Trophoblast cell (in vitro differentiated cells and primary cell): ENCODE data around the gene RBPJ.

ENCODE experiments used
- DNase-seq, 2 donors: peaks; one replicate each; pipeline ENCODE4 v3.0.0-alpha.2; 2016
- H2AFZ ChIP-seq: 2 replicates; pipeline ENCODE4 v1.6.1; 2013; ENCODE audit warnings: low read length, moderate library complexity, mild to moderate bottlenecking; ENCODE audit not compliant: insufficient read depth, poor library complexity
- H2AK5ac ChIP-seq: 2 replicates; pipeline ENCODE4 v1.6.1; 2013; ENCODE audit warnings: mild to moderate bottlenecking, low read length
- H2BK120ac ChIP-seq: 2 replicates; pipeline ENCODE4 v1.6.1; 2013; ENCODE audit warnings: low read length, mild to moderate bottlenecking, moderate library complexity; ENCODE audit not compliant: insufficient read depth, poor library complexity
- H2BK12ac ChIP-seq: 2 replicates; pipeline ENCODE4 v1.6.1; 2013; ENCODE audit warnings: mild to moderate bottlenecking, low read length, moderate library complexity
- H2BK5ac ChIP-seq: 2 replicates; pipeline ENCODE4 v1.6.1; 2013; ENCODE audit warnings: low read length, low read depth, moderate library complexity, mild to moderate bottlenecking; ENCODE audit not compliant: poor library complexity
- H3K14ac ChIP-seq: 2 replicates; pipeline ENCODE4 v1.6.1; 2013; ENCODE audit warnings: mild to moderate bottlenecking, low read length
- H3K18ac ChIP-seq: 2 replicates; pipeline ENCODE4 v1.6.1; 2013; ENCODE audit warnings: mild to moderate bottlenecking, low read length
- H3K23ac ChIP-seq: 2 replicates; pipeline ENCODE4 v1.6.1; 2013; ENCODE audit warnings: low read length
- H3K27ac ChIP-seq: 2 replicates; pipeline ENCODE4 v1.5.1; 2013; ENCODE audit warnings: low read depth, mild to moderate bottlenecking, inconsistent platforms, low read length, moderate library complexity
- H3K27me3 ChIP-seq: 2 replicates; pipeline ENCODE4 v1.6.1; 2013; ENCODE audit warnings: inconsistent platforms, mild to moderate bottlenecking, low read length, moderate library complexity; ENCODE audit not compliant: insufficient read depth
- H3K36me3 ChIP-seq, 2 experiments: 1 replicate in 1 of 2; 2 replicates in 1 of 2; pipeline ENCODE4 v1.6.1; 2013; ENCODE audit warnings: low read length in 2 of 2, mild to moderate bottlenecking in 2 of 2, moderate library complexity in 1 of 2; ENCODE audit not compliant: insufficient read depth in 2 of 2, control insufficient read depth in 1 of 2
- H3K4ac ChIP-seq: 2 replicates; pipeline ENCODE4 v1.6.1; 2013; ENCODE audit warnings: low read depth, mild to moderate bottlenecking, low read length, moderate library complexity
- H3K4me1 ChIP-seq, 2 experiments: 1 replicate in 1 of 2; 2 replicates in 1 of 2; pipeline ENCODE4 v1.6.1; 2013; ENCODE audit warnings: low read length in 2 of 2, mild to moderate bottlenecking in 2 of 2, moderate library complexity in 1 of 2; ENCODE audit not compliant: insufficient read depth in 2 of 2, control insufficient read depth in 1 of 2
- H3K4me2 ChIP-seq: 2 replicates; pipeline ENCODE4 v1.6.1; 2013; ENCODE audit warnings: inconsistent platforms, mild to moderate bottlenecking, low read length, moderate library complexity
- H3K4me3 ChIP-seq: 2 replicates; pipeline ENCODE4 v1.5.1; 2013; ENCODE audit warnings: mild to moderate bottlenecking, low read depth, low read length, inconsistent platforms
- H3K79me1 ChIP-seq: one replicate; pipeline ENCODE4 v1.6.1; 2013; ENCODE audit warnings: low read length
- H3K79me2 ChIP-seq: 2 replicates; pipeline ENCODE4 v1.6.1; 2013; ENCODE audit warnings: low read length, mild to moderate bottlenecking; ENCODE audit not compliant: control insufficient read depth, insufficient read depth, poor library complexity
- H3K9ac ChIP-seq: 2 replicates; pipeline ENCODE4 v1.6.1; 2013; ENCODE audit warnings: mild to moderate bottlenecking, low read length
- H3K9me3 ChIP-seq: 2 replicates; pipeline ENCODE4 v1.6.1; 2013; ENCODE audit warnings: low read depth, mild to moderate bottlenecking, control low read depth, inconsistent platforms, low read length; ENCODE audit not compliant: insufficient read depth
- H4K12ac ChIP-seq: 2 replicates; pipeline ENCODE4 v1.6.1; 2013; ENCODE audit warnings: low read depth, mild to moderate bottlenecking, low read length, moderate library complexity
- H4K8ac ChIP-seq: 2 replicates; pipeline ENCODE4 v1.6.1; 2013; ENCODE audit warnings: low read depth, mild to moderate bottlenecking, low read length, moderate library complexity
- H4K91ac ChIP-seq: one replicate; pipeline ENCODE4 v1.6.1; 2013; ENCODE audit warnings: low read depth, mild to moderate bottlenecking, low read length, moderate library complexity
- WGBS: extraction: QIAGEN DNeasy Blood & Tissue Kit; methylation state at CpG from one replicate; pipeline ENCODE4 v1.1.7; 2013; ENCODE audit warnings: missing lambda C conversion rate; ENCODE audit not compliant: insufficient read length, insufficient coverage; ENCODE audit errors: extremely low coverage; 5-methylcytosine and 5-hydroxymethylcytosine counted together

The RBPJ gene

DNA sequence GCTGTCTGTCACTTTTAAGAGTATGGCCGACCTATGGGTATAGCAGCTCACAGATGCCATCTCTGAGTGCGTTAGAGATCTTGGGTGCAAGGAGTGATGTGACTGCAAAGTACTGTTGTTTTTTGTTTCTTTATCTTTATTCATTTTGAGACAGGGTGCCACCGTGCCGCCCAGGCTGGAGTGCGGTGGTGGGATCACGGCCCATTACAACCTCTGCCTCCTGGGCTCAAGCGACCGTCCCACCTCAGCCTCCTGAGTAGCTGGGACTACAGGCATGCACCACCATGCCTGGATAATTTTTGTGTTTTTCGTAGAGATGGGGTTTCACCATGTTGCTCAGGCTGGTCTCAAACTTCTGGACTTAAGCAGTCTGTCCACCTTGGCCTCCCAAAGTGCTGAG, 98.0 kb downstream of the RBPJ start:
- H3K23ac ChIP-seq, result no peak overlapping the region

DNA sequence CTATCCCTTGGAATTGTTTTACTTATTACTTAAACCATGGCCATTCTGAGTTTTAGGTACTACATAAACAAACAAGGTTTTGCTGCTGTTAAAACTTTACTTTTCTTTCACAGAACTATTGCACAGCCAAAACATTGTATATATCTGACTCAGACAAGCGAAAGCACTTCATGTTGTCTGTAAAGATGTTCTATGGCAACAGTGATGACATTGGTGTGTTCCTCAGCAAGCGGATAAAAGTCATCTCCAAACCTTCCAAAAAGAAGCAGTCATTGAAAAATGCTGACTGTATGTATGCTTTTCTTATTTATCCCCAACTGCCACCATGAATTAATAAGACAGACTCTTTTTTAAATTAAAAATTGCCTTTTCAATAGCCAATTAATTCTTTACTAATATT, 99.6 kb downstream of the RBPJ start:
- DNase-seq, result no peak
- no peak overlapping the region for H2AK5ac ChIP-seq
- H3K9ac ChIP-seq, result no peak overlapping the region
- H3K23ac ChIP-seq, result no peak overlapping the region
- H3K36me3 ChIP-seq, result peaks cover 6 to 7% of the 10 kb centered on the region in 2 experiments
- H3K4ac ChIP-seq, result no peak overlapping the region
- WGBS, result no CpG with 5 or more reads among the region's 2 CpGs
- H4K12ac ChIP-seq, result no peak overlapping the region
- H3K79me1 ChIP-seq, result no peaks in the 10 kb centered on the region
- no peak overlapping the region for H2BK5ac ChIP-seq
- no peaks in the 10 kb centered on the region for H3K79me2 ChIP-seq
- H3K4me1 ChIP-seq, result no peaks in the 10 kb centered on the region
- H3K18ac ChIP-seq, result no peak overlapping the region
- no peak overlapping the region for H2BK120ac ChIP-seq
- no peak overlapping the region for H4K91ac ChIP-seq
- H3K9me3 ChIP-seq, result no peaks in the 10 kb centered on the region
- no peak overlapping the region for H3K27ac ChIP-seq
- H2AFZ ChIP-seq, result no peak overlapping the region
- no peak overlapping the region for H3K4me2 ChIP-seq
- H4K8ac ChIP-seq, result no peak overlapping the region
- no peak overlapping the region for H3K4me3 ChIP-seq
- H3K27me3 ChIP-seq, result no peaks in the 10 kb centered on the region
- H3K14ac ChIP-seq, result no peak overlapping the region
- no peak overlapping the region for H2BK12ac ChIP-seq

More for the DNA sequence above, 98.0 kb downstream of the RBPJ start:
- H3K9ac ChIP-seq, result no peak overlapping the region
- no peak overlapping the region for H4K8ac ChIP-seq
- H4K91ac ChIP-seq, result no peak overlapping the region
- no peak overlapping the region for H3K4me2 ChIP-seq
- no peak overlapping the region for H2AFZ ChIP-seq
- H3K18ac ChIP-seq, result no peak overlapping the region
- H3K27me3 ChIP-seq, result no peaks in the 10 kb centered on the region
- no peaks in the 10 kb centered on the region for H3K79me2 ChIP-seq
- H3K79me1 ChIP-seq, result no peaks in the 10 kb centered on the region
- H3K9me3 ChIP-seq, result no peaks in the 10 kb centered on the region
- no peaks in the 10 kb centered on the region for H3K4me1 ChIP-seq
- no peak overlapping the region for H4K12ac ChIP-seq
- H2BK120ac ChIP-seq, result no peak overlapping the region
- no peak overlapping the region for H2AK5ac ChIP-seq
- no peak overlapping the region for H2BK12ac ChIP-seq
- no peak overlapping the region for H3K14ac ChIP-seq
- H3K4ac ChIP-seq, result no peak overlapping the region
- no peak overlapping the region for H3K4me3 ChIP-seq
- DNase-seq, result no peak
- peaks cover 2 to 3% of the 10 kb centered on the region in 2 experiments for H3K36me3 ChIP-seq
- H2BK5ac ChIP-seq, result no peak overlapping the region
- WGBS, result no CpG with 5 or more reads among the region's 9 CpGs
- H3K27ac ChIP-seq, result no peak overlapping the region

DNA sequence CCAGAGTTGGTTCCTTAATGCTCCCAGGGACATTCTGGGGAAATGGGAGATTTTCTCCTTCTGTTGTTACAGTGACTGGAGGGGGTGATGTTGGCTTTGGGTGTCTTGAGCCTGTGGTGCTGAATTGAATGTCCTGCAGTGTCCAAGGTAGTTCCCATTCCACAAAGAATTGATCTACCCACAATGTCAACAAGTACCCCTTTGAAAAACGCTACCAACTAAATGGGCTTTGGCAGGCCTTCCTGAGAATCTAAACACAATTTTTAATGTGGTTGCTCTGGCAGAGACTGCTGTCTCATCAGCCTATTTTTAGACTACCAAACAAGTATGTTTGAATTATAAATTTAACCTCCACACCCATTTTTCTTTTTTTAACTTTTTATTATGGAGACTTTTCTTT, 100.1 kb downstream of the RBPJ start:
- no peak overlapping the region for H3K27ac ChIP-seq
- no peak overlapping the region for H4K12ac ChIP-seq
- H3K18ac ChIP-seq, result no peak overlapping the region
- WGBS, result no CpG with 5 or more reads among the region's 1 CpG
- no peak overlapping the region for H3K9ac ChIP-seq
- no peak overlapping the region for H2BK12ac ChIP-seq
- no peak overlapping the region for H4K8ac ChIP-seq
- no peaks in the 10 kb centered on the region for H3K4me1 ChIP-seq
- H3K23ac ChIP-seq, result no peak overlapping the region
- no peaks in the 10 kb centered on the region for H3K79me1 ChIP-seq
- H4K91ac ChIP-seq, result no peak overlapping the region
- no peaks in the 10 kb centered on the region for H3K79me2 ChIP-seq
- H3K14ac ChIP-seq, result no peak overlapping the region
- no peak overlapping the region for H3K4me3 ChIP-seq
- H3K4me2 ChIP-seq, result no peak overlapping the region
- H3K4ac ChIP-seq, result no peak overlapping the region
- no peaks in the 10 kb centered on the region for H3K27me3 ChIP-seq
- H2BK120ac ChIP-seq, result no peak overlapping the region
- H2BK5ac ChIP-seq, result no peak overlapping the region
- peaks cover 6 to 7% of the 10 kb centered on the region in 2 experiments for H3K36me3 ChIP-seq
- no peak overlapping the region for H2AFZ ChIP-seq
- no peak overlapping the region for H2AK5ac ChIP-seq
- no peak for DNase-seq
- H3K9me3 ChIP-seq, result no peaks in the 10 kb centered on the region

DNA sequence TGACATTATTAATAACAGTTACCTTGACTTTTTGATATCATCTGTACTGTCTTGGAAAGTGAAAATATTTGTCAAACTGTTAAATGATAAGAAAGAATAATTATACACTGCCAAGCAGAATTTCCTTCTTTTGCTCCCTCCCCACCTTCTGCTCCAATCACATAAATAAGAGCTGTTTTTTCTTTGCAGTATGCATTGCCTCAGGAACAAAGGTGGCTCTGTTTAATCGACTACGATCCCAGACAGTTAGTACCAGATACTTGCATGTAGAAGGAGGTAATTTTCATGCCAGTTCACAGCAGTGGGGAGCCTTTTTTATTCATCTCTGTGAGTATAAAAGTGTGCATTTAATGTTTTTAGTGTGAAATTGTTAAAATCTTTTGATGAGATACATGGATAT, 103.3 kb downstream of the RBPJ start:
- H4K12ac ChIP-seq, result no peak overlapping the region
- no CpG with 5 or more reads among the region's 2 CpGs for WGBS

More for the DNA sequence above, 103.3 kb downstream of the RBPJ start:
- H3K4me3 ChIP-seq, result no peak overlapping the region
- no peak overlapping the region for H3K9ac ChIP-seq
- peaks cover 4 to 7% of the 10 kb centered on the region in 2 experiments for H3K36me3 ChIP-seq
- H4K91ac ChIP-seq, result no peak overlapping the region
- no peaks in the 10 kb centered on the region for H3K4me1 ChIP-seq
- no peaks in the 10 kb centered on the region for H3K27me3 ChIP-seq
- H3K79me1 ChIP-seq, result no peaks in the 10 kb centered on the region
- H3K18ac ChIP-seq, result no peak overlapping the region
- H3K14ac ChIP-seq, result no peak overlapping the region
- no peak overlapping the region for H2BK12ac ChIP-seq
- no peaks in the 10 kb centered on the region for H3K9me3 ChIP-seq
- no peak overlapping the region for H2BK5ac ChIP-seq
- no peak overlapping the region for H3K4ac ChIP-seq
- H3K79me2 ChIP-seq, result no peaks in the 10 kb centered on the region
- H2AK5ac ChIP-seq, result no peak overlapping the region
- no peak for DNase-seq
- H3K4me2 ChIP-seq, result no peak overlapping the region
- no peak overlapping the region for H3K23ac ChIP-seq
- H3K27ac ChIP-seq, result no peak overlapping the region
- no peak overlapping the region for H2AFZ ChIP-seq
- no peak overlapping the region for H4K8ac ChIP-seq
- H2BK120ac ChIP-seq, result no peak overlapping the region
